GM19467 (cell line): ENCODE results near the gene CEP170B.
"Not testable (repeated sequence)": the region's sequence is repeated elsewhere in the genome, so short reads cannot be mapped to it uniquely, and the experiment has no call there.

Source experiments
- ATAC-seq: cut with Tn5 transposase; IDR thresholded peaks from one replicate; pipeline ENCODE4 v1.9.1; 2021; ENCODE audit warnings: mild to moderate bottlenecking, moderate library complexity; ENCODE audit not compliant: unreplicated experiment

The CEP170B gene

DNA sequence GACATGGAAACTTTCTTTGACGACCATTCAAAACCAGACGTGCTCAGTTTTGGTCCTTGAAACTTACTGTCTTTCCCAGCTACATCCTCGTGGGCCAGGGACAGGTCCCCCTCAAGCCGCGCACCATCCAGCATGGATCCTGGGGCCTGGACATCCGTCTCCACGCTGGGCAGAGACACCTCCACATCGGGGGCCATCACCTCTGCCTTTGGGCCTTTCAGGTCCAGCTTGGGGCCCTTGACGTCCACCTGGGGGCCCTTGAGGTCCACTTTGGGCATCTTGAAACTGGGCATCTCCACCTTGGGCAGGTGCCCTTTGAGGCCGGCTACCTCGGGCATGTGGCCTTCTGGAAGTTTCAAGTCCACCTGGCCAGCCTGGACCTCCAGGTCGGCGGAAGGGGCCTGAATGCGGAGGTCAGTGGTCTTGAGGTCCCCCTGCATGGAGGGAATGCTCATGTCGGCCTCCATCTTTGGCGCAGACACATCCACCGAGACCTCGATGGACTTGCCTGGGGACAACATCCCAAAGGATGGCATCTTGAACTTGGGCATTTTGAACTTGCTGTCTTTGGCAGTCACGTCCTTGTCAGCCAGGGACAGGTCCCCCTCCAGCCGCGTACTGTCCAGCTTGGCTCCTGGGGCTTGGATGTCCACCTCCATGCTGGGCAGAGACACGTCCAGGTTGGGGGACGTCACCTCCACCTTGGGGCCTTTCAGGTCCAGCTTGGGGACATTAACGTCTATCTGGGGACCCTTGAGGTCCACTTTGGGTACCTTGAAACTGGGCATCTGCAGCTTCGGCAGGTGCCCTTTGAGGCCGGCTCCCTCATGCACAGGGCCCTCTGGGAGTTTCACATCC, 76.7 kb downstream of the CEP170B start:
- ATAC-seq: no peak

DNA sequence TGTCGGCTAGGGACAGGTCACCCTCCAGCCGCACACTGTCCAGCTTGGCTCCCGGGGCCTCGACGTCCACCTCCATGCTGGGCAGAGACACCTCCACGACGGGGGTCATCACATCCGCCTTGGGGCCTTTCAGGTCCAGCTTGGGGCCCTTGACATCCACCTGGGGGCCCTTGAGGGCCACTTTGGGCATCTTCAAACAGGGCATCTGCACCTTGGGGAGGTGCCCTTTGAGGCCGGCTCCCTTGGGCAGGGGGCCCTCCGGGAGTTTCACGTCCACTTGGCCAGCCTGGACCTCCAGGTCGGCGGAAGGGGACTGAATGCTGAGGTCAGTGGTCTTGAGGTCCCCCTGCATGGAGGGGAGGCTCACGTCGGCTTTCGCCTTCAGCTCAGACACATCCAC, 77.5 kb downstream of the CEP170B start:
- ATAC-seq: no peak

DNA sequence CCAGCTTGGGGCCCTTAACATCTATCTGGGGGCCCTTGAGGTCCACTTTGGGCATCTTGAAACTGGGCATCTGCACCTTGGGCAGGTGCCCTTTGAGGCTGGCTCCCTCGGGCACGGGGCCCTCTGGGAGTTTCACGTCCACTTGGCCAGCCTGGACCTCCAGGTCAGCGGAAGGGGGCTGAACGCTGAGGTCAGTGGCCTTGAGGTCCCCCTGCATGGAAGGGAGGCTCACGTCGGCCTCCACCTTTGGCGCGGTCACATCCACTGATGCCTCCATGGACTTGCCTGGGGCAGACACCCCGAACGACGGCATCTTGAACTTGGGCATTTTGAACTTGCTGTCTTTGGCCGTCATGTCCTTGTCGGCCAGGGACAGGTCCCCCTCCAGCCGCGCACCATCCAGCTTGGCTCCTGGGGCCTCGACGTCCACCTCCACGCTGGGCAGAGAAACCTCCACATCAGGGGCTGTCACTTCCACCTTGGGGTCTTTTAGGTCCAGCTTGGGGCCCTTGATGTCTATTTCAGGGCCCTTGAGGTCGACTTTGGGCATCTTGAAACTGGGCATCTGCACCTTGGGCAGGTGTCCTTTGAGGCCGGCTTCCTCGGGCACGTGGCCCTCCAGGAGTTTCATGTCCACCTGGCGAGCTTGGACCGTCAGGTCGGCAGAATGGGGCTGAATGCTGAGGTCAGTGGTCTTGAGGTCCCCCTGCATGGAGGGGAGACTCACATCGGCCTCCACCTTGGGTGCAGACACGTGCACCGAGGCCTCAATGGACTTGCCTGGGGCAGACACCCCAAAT, 78.3 kb downstream of the CEP170B start:
- not testable (repeated sequence) for ATAC-seq

DNA sequence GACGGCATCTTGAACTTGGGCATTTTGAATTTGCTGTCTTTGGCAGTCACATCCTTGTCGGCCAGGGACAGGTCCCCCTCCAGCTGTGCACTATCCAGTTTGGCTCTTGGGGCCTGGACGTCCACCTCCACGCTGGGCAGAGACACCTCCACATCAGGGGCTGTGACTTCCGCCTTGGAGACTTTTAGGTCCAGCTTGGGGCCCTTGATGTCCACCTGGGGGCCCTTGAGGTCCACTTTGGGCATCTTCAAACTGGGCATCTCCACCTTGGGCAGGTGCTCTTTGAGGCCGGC, 78.9 kb downstream of the CEP170B start:
- ATAC-seq: not testable (repeated sequence)

DNA sequence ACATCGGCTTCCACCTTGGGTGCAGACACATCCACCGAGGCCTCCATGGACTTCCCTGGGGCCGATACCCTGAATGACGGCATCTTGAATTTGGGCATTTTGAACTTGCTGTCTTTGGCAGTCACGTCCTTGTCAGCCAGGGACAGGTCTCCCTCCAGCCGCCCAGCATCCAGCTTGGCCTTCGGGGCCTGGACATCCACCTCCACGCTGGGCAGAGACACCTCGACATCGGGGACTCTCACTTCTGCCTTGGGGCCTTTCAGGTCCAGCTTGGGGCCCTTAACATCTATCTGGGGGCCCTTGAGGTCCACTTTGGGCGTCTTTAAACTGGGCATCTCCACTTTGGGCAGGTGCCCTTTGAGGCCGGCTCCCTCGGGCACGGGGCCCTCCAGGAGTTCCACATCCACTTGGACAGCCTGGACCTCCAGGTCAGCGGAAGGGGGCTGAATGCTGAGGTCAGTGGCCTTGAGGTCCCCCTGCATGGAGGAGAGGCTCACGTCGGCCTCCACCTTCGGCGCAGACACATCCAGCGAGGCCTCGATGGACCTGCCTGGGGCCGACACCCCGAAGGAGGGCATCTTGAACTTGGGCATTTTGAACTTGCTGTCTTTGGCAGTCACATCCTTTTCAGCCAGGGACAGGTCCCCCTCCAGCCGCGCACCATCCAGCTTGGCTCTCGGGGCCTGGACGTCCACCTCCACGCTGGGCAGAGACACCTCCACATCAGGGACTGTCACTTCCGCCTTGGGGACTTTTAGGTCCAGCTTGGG, 79.6 kb downstream of the CEP170B start:
- ATAC-seq: not testable (repeated sequence)

DNA sequence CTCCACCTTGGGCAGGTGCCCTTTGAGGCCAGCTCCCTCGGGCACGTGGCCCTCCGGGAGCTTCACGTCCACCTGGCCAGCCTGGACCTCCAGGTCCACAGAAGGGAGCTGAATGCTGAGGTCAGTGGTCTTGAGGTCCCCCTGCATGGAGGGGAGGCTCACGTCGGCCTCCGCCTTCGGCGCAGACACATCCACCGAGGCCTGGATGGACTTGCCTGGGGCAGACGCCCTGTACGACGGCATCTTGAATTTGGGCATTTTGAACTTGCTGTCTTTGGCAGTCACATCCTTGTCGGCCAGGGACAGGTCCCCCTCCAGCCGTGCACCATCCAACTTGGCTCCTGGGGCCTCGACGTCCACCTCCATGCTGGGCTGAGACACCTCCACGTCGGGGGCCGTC, 80.2 kb downstream of the CEP170B start:
- ATAC-seq: not testable (repeated sequence)
